ENCODE results near the gene TIPRL. TPM values are rescaled to one million over a fixed set of nuclear protein-coding genes. Genes with fewer than 3 reads are reported as not detected.
A peak's percentile ranks its signal among the peaks of the same experiment; 100 is the strongest.

The TIPRL gene
- total and polyA plus RNA-seq, 9 of the 15 experiments (the other 6 are each of a cell fraction or from before 2014, with no cell fraction given) = 41.4 to 90.2 (median 69.9) TPM

DNA sequence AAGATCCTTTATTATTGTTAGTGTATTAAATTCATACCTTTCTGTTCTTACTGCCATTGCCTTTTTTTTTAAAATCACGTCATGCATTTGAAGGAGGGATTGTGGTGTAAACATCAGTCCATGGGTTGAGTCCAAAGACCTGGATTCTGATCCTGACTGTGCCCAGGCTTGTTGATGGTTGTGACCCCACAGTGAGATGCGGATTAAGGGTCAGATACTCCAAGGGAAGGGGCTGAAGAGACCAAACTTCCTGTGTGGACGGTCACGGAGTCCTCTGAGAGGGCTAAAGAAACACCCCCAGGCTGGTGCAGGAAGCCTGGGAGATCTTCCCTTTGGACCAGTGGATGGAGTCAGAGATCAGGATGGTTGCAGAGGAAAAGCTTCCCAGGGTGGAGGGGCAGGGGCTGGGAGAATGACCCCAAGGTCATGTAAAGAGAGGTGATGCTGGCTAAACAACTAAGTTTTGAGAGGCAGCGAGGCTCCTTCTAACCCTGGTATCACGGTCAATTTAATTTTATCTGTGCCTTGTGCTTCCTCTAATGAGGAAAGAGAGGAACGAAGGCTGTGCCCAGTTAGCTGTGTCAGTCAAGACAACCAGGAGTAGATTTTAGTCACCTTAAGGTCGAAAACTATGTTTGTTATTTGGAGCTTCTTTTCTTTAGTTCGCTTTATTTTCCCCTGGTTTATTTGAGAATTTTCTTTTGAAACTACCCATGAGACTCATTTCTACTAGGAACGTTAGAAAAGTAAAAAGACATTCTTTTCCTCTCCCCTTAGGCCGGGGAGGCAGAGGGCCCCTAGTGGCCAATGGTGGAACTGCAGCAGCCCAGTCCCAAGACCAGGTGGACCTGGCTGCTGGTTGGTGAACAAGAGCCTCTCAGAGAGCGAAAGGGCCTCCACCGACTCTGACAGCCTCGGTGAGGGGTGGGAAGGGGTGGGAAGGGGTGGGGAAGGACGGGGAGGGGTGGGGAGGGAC lies 33.3 kb upstream of the TIPRL start:
- H3K4me1 ChIP-seq (replicated peaks in 1 of 2; ENCODE audit: control insufficient read depth in 2 of 2, insufficient read depth in 2 of 2, low read length in 2 of 2) = peaks cover 0 to 10% of the 10 kb centered on the region in 2 experiments; a peak in 3 of 5 replicates
- H4K20me1 ChIP-seq (replicated peaks; ENCODE audit: control insufficient read depth, insufficient read depth, low read length) = no peaks in the 10 kb centered on the region
- ChIA-PET POLR2A (no interaction called here), CTCF (ENCODE audit: low intra/inter-chr PET ratio) (interaction anchor here (0.6 to 1.3 kb wide), 4 partner anchors 53 to 219 kb away, joined by 3 to 4 read pairs (median 4); no protein-coding TSS in a partner anchor)
- peak overlapping the region; percentile 70 for H2AFZ ChIP-seq (ENCODE audit: low read depth, low read length)
- H3K79me2 ChIP-seq (ENCODE audit: control insufficient read depth, insufficient read depth, low read length) = no peaks in the 10 kb centered on the region
- no peaks in the 10 kb centered on the region for H3K36me3 ChIP-seq (ENCODE audit: control insufficient read depth, insufficient read depth, low read length)
- no peak overlapping the region for H3K4me3 ChIP-seq
- no peaks in the 10 kb centered on the region for H3K27me3 ChIP-seq (ENCODE audit: control insufficient read depth in 2 of 2, insufficient read depth in 2 of 2, low read length in 2 of 2)
- H3K27ac ChIP-seq (ENCODE audit: extremely low read depth, low read depth, low read length) = no peak overlapping the region
- intact Hi-C loops (cut with micrococcal nuclease) = loop anchor here (5.0 kb wide), 1 partner anchor 53 kb away; no protein-coding TSS in a partner anchor
- no peak overlapping the region for H3K4me2 ChIP-seq (ENCODE audit: insufficient read depth, low read length)
- WGBS (ENCODE audit: insufficient coverage, low coverage, missing lambda C conversion rate) = 20% methylated on average over 12 of the region's 15 CpGs
- peak; percentile 94 to 95 (median 94) for DNase-seq (ENCODE audit: extremely low read depth in 1 of 4, low spot score in 3 of 4)
- H3K9me3 ChIP-seq (replicated peaks; ENCODE audit: control insufficient read depth, insufficient read depth, low read depth, low read length) = no peaks in the 10 kb centered on the region
- in situ Hi-C loops (cut with MboI) = no loop called here
- peak; percentile 99 for ATAC-seq
- no peaks in the 10 kb centered on the region for H3K9me1 ChIP-seq (ENCODE audit: control insufficient read depth, insufficient read depth, low read length)
- 0 out of 4 replicates have a peak overlapping the region, but pooled peaks of 1 of the 2 experiments have one; percentile 6 for H3K9ac ChIP-seq (ENCODE audit: insufficient read depth in 1 of 2, low read depth in 2 of 2, low read length in 2 of 2)
- no TSS peak for BruUV-seq (replicated peaks)
- peak; percentile 86 for FAIRE-seq
- TF ChIP-seq SMC3 (conservative IDR thresholded peaks at IDR 0.05; ENCODE audit: insufficient read depth, low read depth, low read length) (peak; percentile 53), MBD2 (IDR thresholded peaks at IDR 0.05; ENCODE audit: borderline replicate concordance, low read depth) (no peak), EHMT2 (IDR thresholded peaks at IDR 0.05) (0 out of 2 replicates have a peak, but pooled peaks have one; percentile 18), KLF16 (IDR thresholded peaks at IDR 0.05) (peak; percentile 71; the same call in 1 of the 2 replicates), SMAD3 (CRISPR knock-in tag; conservative IDR thresholded peaks at IDR 0.05) (no peak), E2F3 (CRISPR knock-in tag; IDR thresholded peaks at IDR 0.05) (no peak), YY1 (IDR thresholded peaks at IDR 0.05; ENCODE audit: borderline replicate concordance in 1 of 3, control insufficient read depth in 1 of 3, extremely low read depth in 1 of 3, insufficient read depth in 3 of 3, insufficient read length in 1 of 3, insufficient replicate concordance in 2 of 3, low read depth in 1 of 3, low read length in 2 of 3) (peak in 2 of 3 experiments; percentile 19 to 28), POLR2AphosphoS2 (IDR thresholded peaks at IDR 0.05; ENCODE audit: low read length) (no peak), GABPB1 (CRISPR knock-in tag; IDR thresholded peaks at IDR 0.05) (no peak), CBX3 (IDR thresholded peaks at IDR 0.05; ENCODE audit: borderline replicate concordance in 1 of 2, low read length in 2 of 2) (0 out of 3 replicates have a peak, but pooled peaks of 1 of the 2 experiments have one; percentile 26), RB1 (IDR thresholded peaks at IDR 0.05; ENCODE audit: low read depth) (peak; percentile 37; the same call in 1 of the 2 replicates), MAZ (CRISPR knock-in tag; conservative IDR thresholded peaks at IDR 0.05 in 1 of 2, IDR thresholded peaks at IDR 0.05 in 1 of 2) (peak in 1 of 2 experiments; percentile 48; a peak in 2 of 4 replicates)
- TF ChIP-seq, protein P1, sequence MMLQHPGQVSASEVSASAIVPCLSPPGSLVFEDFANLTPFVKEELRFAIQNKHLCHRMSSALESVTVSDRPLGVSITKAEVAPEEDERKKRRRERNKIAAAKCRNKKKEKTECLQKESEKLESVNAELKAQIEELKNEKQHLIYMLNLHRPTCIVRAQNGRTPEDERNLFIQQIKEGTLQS (IDR thresholded peaks at IDR 0.05) = no peak
- TF ChIP-seq, protein P1 (CRISPR knock-in tag; conservative IDR thresholded peaks at IDR 0.05) = 0 out of 2 replicates have a peak, but pooled peaks have one; percentile 21
- TF ChIP-seq, protein P2, sequence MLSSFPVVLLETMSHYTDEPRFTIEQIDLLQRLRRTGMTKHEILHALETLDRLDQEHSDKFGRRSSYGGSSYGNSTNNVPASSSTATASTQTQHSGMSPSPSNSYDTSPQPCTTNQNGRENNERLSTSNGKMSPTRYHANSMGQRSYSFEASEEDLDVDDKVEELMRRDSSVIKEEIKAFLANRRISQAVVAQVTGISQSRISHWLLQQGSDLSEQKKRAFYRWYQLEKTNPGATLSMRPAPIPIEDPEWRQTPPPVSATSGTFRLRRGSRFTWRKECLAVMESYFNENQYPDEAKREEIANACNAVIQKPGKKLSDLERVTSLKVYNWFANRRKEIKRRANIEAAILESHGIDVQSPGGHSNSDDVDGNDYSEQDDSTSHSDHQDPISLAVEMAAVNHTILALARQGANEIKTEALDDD (IDR thresholded peaks at IDR 0.05) = peak; percentile 34; the same call in 1 of the 2 replicates
- TF ChIP-seq, protein P3, sequence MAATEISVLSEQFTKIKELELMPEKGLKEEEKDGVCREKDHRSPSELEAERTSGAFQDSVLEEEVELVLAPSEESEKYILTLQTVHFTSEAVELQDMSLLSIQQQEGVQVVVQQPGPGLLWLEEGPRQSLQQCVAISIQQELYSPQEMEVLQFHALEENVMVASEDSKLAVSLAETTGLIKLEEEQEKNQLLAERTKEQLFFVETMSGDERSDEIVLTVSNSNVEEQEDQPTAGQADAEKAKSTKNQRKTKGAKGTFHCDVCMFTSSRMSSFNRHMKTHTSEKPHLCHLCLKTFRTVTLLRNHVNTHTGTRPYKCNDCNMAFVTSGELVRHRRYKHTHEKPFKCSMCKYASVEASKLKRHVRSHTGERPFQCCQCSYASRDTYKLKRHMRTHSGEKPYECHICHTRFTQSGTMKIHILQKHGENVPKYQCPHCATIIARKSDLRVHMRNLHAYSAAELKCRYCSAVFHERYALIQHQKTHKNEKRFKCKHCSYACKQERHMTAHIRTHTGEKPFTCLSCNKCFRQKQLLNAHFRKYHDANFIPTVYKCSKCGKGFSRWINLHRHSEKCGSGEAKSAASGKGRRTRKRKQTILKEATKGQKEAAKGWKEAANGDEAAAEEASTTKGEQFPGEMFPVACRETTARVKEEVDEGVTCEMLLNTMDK (IDR thresholded peaks at IDR 0.05; ENCODE audit: borderline replicate concordance, insufficient read depth, low read depth, low read length, poor library complexity, severe bottlenecking) = peak; percentile 36
